ENCODE results near the gene ACVR2B.
"Not testable (repeated sequence)": the region's sequence is repeated elsewhere in the genome, so short reads cannot be mapped to it uniquely, and the experiment has no call there.

The ACVR2B gene

DNA sequence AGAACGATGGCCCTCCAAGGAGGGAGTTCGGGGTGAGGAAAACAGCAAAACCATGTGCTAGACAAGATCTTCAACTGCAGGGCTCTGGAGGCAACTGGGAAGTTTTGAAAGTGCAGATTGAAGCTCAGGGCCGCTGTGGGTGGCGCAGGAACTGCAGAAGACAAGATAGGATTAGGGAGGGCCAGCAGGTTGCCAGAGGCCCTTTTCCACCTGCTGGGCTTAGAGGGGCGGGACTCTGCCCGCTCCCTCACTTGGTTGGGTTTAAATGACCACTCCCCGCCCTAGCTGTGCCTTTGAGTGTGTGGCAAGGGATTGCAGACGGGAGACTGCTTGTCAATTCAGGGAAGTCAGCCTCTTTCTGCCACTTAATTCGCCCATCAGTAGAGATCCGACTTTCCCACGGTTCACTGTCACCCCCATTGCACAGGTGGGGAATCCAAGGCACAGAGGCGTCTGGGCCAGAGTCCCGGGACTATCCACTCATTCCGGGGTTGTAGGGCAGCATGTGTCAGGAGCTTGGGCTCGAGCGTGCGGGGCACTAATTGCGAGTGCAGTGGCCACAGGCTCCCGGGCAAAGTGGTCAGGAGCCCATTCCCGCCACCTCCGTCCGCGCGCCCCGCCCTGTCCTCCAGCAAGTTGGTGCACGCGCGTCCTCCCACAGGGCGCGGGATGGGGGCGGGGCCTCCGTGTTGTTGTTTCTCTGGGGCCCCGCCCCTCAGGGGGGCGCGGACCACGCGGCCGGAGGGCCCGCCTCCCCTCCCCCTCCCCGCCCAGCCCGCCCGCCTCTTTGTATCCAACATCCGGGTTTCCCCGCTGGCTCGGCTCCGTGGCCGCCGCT, at the start of gene ACVR2B:
Gene ACVR2B, plus strand, starts transcription at position 816 of the 838 bp plus-strand sequence. CDS start 433 bp downstream, outside the sequence.
- DNase-seq (ENCODE audit: low read depth in 1 of 2, low spot score in 1 of 2), result peak; percentile 25 to 54

DNA sequence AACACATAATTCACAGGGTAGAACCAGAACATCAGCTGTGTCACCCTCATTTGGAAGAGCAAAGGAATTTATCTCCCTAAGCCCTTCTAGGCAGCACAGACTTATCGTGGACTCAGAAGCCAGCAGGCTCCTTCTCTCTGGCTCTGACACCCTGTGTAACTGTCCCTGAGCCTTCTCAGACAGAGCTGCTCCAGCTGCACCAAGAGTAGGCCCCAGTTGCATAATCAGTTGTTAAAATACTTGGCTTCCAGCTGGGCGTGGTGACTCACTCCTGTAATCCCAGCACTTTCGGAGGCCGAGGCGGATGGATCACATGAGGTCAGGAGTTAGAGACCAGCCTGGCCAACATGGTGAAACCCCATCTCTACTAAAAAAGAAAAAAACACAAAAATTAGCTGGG, 49.4 kb upstream of the ACVR2B start:
- no peak for DNase-seq (ENCODE audit: low read depth in 1 of 2, low spot score in 1 of 2)

DNA sequence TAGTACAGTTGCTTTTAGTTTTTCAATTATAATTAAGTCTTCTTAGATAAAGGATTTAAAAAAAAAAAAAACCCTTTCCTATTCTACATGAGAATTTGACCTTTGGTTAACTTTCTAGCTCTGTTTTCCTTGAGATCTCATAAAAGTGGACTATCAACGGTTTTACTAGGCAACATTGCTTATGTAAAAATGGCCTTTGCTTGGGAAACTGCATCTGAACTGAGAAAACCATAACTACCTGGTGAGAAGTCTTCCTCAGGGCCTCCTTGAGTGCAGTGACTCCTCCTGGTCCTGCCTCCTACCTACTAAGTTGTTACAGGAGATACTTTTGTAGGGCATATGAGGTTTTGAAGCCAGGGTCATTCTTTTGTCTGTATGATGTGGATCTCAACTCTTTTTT, 42.1 kb upstream of the ACVR2B start:
- DNase-seq (ENCODE audit: low read depth in 1 of 2, low spot score in 1 of 2), result no peak

DNA sequence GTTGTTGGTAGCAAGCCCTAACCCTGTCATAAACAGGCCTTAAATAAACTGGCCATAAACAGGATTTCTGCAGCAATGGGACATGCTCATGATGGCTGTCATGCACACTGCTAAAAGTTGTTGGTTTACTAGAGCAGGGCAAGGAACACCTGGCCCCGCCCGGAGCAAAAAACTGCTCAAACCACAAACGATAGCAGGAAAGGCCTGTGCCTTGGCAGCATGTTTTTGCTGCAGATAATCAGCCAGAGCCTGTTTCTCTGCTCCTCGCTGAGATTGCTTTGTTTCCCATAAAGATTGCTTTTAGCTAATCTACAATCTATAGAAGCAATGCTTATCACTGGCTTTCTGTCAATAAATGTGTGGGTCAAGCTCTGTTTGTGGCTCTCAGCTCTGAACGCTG, 32.9 kb upstream of the ACVR2B start:
- DNase-seq (ENCODE audit: low read depth in 1 of 2, low spot score in 1 of 2), result not testable (repeated sequence)

DNA sequence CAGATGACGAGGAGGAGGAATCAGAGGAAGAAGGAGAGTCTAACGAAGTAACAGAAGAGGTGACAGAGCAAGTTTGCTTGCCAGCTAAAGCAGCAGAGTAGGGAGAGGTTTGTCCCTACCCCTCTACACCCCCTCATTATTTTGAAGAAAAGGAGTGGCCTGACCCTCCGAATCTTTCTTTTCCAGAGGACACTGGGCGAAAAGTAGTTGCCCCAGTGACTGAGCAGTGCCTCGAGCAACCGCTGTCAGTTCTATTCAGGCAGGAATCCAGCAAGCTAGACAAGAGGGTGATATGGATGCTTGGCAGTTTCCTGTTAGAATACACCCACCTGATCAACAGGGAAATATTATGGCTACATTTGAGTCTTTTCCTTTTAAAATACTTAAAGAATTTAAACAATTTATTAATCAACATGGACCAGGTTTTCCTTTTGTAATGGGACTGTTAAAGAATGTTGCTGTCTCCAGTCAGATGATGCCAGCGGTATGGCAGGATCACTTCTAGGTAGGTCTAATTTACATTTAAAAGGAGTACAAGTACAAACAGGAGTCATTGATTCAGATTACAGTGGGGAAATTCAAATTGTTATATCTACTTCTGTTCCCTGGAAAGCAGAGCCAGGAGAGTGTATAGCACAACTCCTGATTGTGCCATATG, 31.9 kb upstream of the ACVR2B start:
- DNase-seq (ENCODE audit: low read depth in 1 of 2, low spot score in 1 of 2), result no peak

DNA sequence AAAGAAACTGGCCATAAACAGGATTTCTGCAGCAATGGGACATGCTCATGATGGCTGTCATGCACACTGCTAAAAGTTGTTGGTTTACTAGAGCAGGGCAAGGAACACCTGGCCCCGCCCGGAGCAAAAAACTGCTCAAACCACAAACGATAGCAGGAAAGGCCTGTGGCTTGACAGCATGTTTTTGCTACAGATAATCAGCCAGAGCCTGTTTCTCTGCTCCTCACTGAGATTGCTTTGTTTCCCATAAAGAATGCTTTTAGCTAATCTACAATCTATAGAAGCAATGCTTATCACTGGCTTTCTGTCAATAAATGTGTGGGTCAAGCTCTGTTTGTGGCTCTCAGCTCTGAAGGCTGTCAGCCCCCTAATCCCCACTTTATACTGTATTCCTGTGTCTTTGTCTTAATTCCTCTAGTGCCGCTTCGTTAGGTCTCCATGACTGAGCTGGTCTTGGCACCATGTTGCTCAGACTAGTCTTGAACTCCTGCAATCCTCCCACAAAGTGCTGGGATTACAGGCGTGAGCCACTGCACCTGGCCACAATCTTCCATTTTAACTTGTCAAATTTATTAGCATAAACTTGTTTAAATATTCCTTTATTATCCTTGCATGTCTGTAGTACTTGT, 26.8 kb upstream of the ACVR2B start:
- not testable (repeated sequence) for DNase-seq (ENCODE audit: low read depth in 1 of 2, low spot score in 1 of 2)

DNA sequence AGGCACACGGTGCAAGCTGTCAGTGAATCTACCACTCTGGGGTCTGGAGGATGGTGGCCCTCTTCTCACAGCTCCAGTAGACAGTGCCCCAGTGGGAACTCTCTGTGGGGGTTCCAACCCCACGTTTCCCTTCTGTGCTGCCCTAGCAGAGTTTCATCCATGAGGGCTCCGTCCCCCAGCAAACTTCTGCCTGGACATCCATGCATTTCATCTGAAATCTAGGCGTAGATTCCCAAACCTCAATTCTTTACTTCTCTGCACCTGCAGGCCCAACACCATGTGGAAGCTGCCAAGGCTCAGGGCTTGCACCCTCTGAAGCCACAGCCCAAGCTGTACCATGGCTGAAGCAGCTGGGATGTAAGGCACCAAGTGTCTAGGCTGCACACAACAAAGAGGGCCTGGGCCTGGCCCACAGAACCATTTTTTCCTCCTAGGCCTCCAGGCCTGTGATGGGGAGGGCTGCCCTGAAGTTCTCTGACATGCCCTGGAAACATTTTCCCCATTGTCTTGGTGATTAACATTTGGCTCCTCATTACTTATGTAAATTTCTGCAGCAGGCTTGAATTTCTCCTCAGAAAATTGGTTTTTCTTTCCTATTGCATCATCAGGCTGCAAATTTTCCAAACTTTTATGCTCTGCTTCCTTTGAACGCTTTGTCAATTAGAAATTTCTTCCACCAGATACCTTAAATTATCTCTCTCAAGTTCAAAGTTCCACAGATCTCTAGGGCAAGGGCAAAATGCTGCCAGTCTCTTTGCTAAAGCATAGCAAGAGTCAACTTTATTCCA, 20.6 kb upstream of the ACVR2B start:
- DNase-seq (ENCODE audit: low read depth in 1 of 2, low spot score in 1 of 2), result not testable (repeated sequence)

DNA sequence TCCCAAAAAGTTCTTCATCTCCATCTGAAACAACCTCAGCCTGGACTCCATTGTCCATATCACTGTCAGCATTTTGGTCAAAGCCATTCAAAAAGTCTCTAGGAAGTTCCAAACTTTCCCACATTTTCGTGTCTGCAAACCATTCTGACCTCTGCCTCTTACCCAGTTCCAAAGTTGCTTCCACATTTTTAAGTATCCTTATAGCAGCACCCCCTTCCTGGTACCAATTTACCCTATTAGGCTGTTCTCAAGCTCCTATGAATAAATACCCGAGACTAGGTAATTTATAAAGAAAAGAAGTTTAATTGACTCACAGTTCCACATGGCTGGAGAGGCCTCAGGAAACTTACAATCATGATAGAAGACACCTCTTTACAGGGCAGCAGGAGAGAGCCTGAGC, 20.0 kb upstream of the ACVR2B start:
- DNase-seq (ENCODE audit: low read depth in 1 of 2, low spot score in 1 of 2), result not testable (repeated sequence)

DNA sequence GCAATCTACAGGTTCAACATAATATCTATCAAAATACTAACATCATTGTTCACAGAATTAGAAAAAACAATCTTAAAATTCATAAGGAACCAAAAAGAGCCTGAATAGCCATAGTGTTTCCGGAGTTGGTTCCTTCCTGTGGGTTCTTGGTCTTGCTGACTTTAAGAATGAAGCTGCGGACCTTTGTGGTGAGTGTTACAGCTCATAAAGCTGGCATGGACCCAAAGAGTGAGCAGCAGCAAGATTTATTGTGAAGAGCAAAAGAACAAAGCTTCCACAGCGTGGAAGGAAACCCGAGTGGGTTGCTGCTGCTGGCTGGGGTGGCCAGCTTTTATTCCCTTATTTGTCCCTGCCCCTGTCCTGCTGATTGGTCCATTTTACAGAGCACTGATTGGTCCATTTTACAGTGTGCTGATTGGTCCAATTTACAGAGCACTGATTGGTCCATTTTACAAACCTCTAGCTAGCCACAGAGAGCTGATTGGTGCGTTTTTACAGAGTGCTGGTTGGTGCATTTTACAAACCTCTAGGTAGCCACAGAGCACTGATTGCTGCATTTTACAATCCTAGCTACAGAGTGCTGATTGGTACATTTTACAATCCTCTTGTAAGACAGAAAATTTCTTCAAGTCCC, 15.1 kb upstream of the ACVR2B start:
- DNase-seq (ENCODE audit: low read depth in 1 of 2, low spot score in 1 of 2), result not testable (repeated sequence)

DNA sequence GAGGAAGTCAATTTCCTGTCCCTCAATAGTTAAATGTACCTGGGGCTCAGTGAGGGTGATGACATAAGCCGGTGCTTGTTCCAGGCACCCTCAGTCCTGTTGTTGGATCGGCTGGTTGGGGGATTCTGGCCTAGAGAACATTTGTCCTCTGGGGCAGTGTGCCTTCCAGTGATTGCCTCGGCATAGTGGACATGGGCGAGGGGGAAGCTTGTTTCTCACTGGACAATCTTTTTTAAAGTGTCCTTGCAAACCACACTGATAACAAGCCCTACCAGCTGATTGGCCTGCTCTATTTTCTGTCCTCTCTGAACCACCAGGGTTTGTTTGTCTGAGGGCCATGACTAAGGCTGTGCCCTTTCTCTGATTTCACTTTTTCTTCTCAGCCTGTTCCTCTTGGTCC, 10.5 kb upstream of the ACVR2B start:
- not testable (repeated sequence) for DNase-seq (ENCODE audit: low read depth in 1 of 2, low spot score in 1 of 2)

DNA sequence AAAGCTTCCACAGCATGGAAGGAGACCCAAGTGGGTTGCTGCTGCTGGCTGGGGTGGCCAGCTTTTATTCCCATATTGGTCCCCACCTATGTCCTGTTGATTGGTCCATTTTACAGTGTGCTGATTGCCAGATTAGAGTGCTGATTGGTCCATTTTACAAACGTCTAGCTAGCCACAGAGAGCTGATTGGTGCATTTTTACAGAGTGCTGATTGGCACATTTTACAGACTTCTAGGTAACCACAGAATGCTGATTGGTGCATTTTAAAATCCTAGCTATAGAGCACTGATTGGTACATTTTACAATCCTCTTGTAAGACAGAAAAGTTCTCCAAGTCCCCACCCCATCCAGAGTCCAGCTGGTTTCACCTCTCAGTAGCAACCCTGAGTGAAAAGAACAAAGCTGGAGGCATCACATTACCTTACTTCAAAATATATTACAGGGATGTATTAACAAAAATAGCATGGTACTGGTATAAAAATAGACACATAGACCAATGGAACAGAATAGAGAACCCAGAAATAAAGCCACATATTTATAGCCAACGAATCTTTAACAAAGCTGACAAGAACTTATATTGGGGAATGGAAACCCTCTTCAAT, 7.5 kb upstream of the ACVR2B start:
- no peak for DNase-seq (ENCODE audit: low read depth in 1 of 2, low spot score in 1 of 2)

DNA sequence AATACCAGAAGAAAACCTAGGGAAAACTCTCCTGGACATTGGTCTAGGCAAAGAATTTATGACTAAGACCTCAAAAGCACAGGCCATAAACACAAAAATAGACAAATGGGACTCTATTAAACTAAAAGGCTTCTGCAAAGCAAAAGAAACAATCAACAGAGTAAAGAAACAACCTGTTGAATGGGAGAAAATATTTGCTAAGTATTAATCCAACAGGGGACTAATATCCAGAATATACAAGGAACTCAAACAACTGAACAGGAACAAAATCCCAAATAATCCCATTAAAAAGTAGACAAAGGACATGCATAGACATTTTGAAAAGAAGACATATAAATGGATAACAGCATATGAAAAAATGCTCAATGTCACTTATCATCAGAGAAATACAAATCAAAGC, 6.9 kb upstream of the ACVR2B start:
- no peak for DNase-seq (ENCODE audit: low read depth in 1 of 2, low spot score in 1 of 2)

DNA sequence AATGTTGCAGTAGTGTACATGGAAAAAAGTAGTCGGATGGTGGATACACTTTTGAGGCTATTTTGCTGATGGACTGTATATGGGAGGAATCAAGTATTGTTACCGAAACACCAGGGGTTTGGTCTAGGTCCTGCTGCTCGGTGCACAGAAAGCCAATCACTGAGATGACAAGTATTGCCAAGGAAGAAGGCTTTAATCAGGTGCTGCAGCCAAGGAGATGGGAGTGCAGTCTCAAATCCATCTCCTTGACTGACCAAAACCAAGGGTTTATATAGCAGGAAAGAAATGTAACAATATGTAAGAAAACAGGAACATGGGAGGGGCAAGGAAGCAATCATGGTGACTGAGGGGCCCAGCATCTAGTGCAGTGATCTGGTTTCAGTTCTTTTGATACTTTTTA, 2.8 kb upstream of the ACVR2B start:
- no peak for DNase-seq (ENCODE audit: low read depth in 1 of 2, low spot score in 1 of 2)

DNA sequence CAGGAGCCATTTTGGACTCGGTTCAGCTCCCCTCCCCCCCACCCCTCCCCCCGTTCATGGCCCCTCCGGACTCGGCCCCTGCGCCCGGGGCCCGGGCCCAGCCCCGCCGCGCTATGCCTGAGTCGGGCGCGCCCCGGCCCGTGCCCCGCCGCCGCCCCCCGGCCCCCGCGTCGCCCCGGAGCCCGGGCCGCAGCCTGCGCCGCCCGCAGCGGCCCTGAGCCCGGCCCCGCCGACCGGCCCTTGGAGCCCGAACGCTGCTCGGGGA, 155 bp downstream of the ACVR2B start:
- DNase-seq (ENCODE audit: low read depth in 1 of 2, low spot score in 1 of 2), result no peak

DNA sequence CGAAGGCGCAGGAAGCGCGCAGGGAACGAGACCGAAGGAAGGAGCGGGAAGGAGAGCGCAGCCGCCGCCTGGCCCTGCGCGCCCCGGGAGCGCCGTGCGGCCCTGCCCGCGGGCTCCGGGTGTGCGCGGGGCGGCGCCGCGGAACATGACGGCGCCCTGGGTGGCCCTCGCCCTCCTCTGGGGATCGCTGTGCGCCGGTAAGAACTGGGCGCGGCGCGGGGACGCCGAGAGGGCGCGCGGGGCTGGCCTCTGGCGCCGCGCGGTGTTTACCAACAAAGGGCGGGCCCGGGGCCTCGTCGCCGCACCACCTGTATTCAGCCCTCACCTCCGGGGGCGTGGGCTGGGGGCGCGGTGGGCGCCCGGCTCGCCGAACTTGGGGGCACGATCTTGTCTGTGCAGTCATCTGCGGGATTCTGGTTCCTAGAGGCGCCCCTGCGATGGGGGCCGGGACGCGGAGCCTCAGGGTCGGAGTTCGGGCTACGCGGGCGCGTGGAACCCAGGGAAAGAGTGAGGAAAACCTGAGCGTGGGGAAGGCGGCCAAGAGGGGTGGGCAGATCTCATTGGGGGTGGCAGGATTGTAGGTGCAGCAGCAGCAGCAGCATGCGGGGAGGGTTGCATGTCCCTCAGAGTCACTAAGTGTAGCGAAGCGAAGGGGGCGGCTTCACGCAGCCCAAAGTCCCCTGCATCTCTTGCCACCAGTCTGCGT, 641 bp downstream of the ACVR2B start:
- peak in 1 of 2 donors; percentile 3 for DNase-seq (ENCODE audit: low read depth in 1 of 2, low spot score in 1 of 2)

DNA sequence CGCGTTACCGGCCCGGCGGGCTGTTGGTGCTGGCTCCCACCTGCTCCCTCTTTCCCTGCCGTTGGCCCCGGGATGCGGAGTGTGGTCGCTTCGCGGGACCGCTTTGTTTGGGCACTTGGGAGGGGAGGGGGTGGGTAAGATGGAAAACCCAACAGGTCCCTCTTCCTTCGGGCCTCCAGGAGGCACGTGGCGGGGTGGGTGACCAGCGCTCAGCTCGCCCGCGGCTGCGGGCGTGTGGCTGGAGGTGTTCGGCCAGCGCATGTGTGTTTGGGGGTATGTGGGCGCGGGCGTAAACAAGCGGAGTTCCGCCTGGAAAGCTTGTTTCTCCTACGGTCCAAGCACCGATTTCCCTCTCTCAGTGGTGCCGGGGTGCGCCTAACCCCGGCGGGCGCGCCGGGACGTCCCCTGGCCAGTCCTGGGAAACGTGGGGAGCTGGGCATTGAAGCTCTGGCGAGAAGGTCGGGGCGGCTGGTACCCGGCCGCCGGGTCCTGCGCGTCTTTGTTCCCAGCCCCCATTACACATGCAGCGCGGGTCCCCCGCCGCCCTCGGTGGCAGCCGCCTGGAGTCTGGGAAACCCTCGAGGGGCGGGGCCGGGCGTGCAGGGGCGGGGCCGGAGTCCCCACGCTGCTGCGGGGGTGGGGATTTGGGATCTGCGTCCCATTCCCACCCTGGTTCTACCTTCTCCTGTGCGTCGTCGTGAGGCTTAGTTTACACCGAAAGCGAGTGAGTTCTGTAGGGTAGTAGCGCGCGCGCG, 1.4 kb downstream of the ACVR2B start:
- no peak for DNase-seq (ENCODE audit: low read depth in 1 of 2, low spot score in 1 of 2)

DNA sequence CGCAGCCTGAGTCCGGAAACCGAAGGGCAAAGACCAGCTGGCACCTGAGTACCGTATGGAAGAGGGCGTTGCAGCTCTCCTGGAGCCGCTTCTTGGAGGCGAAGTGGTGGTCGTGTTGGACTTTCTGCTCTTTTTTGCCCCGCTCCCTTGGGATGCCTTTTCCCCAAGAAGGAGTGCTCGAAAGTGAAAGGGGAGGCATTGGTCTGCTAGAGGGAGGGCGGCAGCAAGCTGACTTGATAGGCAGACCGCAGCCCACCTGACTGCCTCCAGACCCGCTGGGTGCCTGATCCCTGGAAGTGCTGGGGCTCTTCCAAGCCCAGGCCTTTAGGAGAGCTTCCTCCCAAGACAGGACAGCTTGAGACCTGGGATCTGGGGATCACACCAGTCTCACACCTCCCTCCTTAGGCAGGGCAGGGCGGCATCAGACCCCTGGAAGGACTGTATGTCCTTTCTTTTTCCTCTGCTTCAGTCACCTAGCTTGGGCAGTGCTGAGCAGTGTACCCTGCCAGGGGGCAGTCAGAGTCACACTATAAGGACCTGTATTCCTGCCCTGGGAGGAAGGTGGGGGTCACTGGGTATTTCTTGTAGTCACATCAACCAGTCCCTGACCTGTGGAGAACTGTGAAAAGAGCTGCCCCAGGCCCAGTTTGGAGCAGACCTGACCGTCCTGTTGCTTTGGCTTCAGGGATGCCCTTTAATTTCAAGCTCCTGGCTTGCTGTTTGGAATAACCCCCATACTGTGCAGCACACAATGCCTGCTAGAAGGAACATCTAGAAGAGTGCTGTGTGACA, 2.1 kb downstream of the ACVR2B start:
- DNase-seq (ENCODE audit: low read depth in 1 of 2, low spot score in 1 of 2), result no peak

Measured in activated T-helper 1 cell treated with anti-CD3 and anti-CD28 coated beads, Interleukin-2, amount 50 U/mL, for 16 hours (primary cell).